Right ventricle myocardium inferior (tissue), 1 donor: ENCODE measurements around the gene P4HA3. TPM values are rescaled to one million over a fixed set of nuclear protein-coding genes. Genes with fewer than 3 reads are reported as not detected.
A peak's percentile ranks its signal among the peaks of the same experiment; 100 is the strongest.

Experiments used
- ATAC-seq: fragments of 200-7000 bp; cut with Tn5 transposase; one replicate; pipeline ENCODE4 v1.9.1; 2020; ENCODE audit warnings: mild to moderate bottlenecking, moderate library complexity
- DNase-seq: peaks from one replicate; pipeline ENCODE4 v3.0.0; 2021; ENCODE audit errors: missing footprints
- intact Hi-C: fragments of 100-400 bp; cut with DNase I; formaldehyde crosslinking; loops from one replicate; pipeline ENCODE4 v1.11.0; 2022
- total RNA-seq: library from RNA; stranded (reverse); fragmentation: NEBNext Ultra II Directional; extraction: Animal tissue kit (Norgen Biotek cat#: 25700); gene quantifications from one replicate; pipeline ENCODE4 v1.2.1, GENCODE V29; 2021
- donor health status: DM: no; HTN: yes; CAD: no; lungs with severe emphysema.

The P4HA3 gene
- total RNA-seq, 1 donor from 2014 or later, result not detected

DNA sequence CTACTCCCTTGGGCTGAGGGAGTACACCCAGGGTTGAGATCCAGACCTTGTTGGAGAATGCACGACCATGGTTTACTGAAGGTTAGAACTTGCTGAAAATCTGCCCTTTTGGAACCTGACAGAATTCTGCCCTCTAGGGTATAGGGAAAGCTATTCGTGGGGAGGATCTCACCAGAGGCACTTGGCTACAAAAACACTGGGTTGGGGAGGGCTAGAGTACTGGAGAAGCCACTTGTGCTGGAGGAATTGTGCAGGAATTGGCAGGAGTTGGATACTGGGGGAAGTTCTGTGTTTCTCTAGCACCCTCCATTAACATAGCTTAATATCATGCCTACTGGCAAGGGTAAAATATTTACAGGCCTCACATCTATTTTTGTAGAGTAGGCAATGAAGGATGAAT lies 84.5 kb downstream of the P4HA3 start:
- no peak for DNase-seq
- ATAC-seq, result peak; percentile 85

DNA sequence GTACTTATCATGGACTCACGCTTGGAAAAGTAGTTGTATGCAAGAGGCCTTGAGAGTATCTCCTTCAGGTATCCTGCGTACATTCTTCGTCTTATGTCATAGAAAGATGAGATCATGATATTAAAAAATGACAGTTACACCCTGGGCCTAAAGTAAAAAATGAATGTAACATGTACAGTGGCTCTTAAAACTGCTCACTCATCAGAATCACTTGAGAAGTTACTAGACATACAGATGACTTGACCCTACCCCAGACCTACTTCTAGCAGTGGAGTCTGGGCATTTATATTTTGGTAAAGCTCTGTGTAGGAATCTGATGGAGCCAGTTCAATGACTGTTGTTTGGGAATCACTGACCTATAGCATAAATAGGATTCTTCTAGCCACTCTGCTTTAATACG lies 85.9 kb downstream of the P4HA3 start:
- ATAC-seq (no peak), DNase-seq (no peak)
- intact Hi-C loops, result no loop called here

More for the DNA sequence above, 84.5 kb downstream of the P4HA3 start:
- intact Hi-C loops, result no loop called here

DNA sequence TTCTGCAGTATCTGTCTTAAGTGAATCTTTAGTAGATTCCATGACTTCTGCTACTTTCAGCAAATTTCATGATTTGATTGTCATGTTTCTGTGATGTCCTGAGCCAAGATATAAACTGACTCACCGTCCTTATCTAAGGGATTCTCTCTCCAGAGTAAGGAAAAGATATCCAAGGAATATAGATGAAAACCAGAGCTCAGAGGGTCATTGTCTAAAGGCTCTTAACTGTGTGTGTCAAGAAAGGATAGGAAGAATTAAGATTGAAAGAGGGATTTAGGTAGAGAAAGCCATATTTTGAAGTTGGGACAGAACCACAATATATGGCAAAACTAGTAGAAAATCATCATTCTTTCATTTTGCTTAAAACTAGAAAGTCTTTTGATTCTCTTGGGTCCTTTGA lies 89.6 kb downstream of the P4HA3 start:
- ATAC-seq, result no peak
- no peak for DNase-seq
- intact Hi-C loops, result no loop called here

DNA sequence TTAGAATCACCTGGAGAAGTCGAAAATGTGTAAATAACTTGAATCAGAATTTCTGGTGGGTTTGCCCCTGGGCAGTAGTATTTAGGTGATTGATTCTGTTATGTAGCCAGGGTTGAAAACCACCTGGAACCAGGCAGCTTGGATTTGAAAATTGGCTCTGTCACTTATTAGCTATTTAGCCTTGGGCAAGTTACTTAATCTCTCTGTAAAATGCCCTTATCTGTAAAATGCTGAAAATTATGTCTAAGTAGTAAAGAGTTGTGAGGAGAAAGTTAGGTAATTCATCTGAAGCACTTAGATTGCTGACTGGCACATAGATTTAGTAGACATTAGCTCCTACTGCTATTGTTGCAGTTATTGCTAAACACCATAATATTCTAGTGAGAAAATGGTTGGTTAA lies 91.1 kb downstream of the P4HA3 start:
- intact Hi-C loops, result no loop called here
- no peak for ATAC-seq

More for the DNA sequence above, 91.1 kb downstream of the P4HA3 start:
- no peak for DNase-seq

Other genes starting within 250 kb of the P4HA3 start
- gene C2CD3, start 140.6 kb downstream of the P4HA3 start, total RNA-seq, result 9.6 TPM
- 34.6 TPM for gene PPME1, start 140.4 kb downstream of the P4HA3 start, total RNA-seq
- 2.1 TPM for gene PGM2L1, start 86.8 kb upstream of the P4HA3 start, total RNA-seq
- 2.9 TPM for gene KCNE3, start 155.9 kb upstream of the P4HA3 start, total RNA-seq
- 0.49 TPM for gene LIPT2, start 182.1 kb upstream of the P4HA3 start, total RNA-seq